Measurements from ENCODE around the gene LNX1. TPM values are rescaled to one million over a fixed set of nuclear protein-coding genes. Genes with fewer than 3 reads are reported as not detected.
"Not testable (repeated sequence)": the region's sequence is repeated elsewhere in the genome, so short reads cannot be mapped to it uniquely, and the experiment has no call there.

The LNX1 gene
- total RNA-seq, 1 experiment from 2014 or later = 10.1 TPM

DNA sequence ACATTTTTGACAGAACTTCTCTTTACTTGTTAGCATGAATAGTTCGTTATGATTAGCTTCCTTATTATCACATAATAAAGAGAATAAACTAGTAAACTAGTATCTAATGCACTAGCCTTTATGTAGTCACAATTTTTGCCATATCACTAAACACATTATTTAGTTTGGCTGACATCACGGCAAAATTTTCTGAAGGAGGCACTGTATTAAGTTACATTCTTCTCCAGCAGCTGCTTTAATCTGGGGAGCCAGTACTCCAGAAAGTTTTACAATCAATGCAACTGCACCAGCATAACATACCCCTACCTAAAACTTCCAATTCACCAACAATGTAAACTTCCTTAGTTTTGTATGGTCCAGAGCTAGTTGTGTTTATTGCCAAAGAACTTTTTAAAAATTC is 126.0 kb downstream of the LNX1 start:
- no peak for DNase-seq (ENCODE audit: low spot score)

DNA sequence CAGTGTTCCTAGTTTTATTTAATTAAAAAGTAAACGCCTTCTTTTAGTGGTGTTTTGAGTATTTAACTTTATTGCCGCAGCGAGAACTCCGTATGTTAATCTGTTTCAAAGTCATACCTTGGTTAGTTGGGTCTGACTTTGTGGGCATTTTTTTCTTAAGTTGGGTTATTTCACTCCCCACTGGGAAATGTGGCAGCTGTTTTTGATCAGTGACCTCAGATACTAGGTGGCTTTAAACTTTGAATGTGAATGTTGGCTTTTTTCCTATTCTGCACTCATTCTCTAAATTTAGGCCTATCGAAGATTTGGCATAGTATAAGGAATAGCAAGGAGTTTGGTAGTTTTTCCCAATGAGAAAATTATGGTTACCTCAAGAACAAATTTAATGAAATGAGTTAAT is 127.9 kb downstream of the LNX1 start:
- DNase-seq (ENCODE audit: low spot score) = no peak

DNA sequence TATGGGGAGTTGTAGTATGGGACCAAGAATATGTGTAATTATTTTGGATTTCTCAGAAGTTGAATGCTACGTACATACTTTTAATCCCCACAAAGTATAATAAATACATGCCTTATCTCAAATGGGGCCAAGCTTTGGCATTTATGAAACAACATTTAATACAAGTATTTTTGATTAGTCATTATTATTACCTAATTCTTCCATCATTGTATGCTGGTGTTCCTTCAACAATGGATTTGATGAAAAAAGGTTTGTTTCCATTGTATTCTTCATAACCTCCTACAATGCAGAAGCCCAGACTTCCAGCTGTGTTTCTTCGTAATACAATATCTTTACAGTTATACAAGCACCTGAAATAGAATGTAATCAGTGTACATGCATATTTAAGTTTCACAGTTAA is 130.0 kb downstream of the LNX1 start:
- DNase-seq (ENCODE audit: low spot score) = no peak

DNA sequence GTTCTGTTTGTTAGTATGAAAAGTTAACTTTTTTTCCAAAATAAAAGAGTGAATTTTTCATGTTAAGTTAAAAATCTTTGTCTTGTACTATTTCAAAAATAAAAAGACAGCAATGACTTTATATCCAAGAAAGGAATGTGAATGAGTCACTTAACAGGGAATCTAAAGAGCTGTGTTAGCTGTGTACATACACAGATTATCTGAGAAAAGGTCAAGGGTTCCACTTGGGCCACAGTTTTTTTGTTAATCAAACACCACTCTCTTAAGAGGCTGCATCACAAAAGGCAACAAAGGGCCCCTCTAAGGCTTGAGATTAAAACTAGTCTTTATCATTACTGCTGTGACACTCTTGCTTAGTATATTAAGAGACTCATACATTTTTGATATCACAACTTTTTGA is 131.7 kb downstream of the LNX1 start:
- DNase-seq (ENCODE audit: low spot score) = peak; percentile 43

DNA sequence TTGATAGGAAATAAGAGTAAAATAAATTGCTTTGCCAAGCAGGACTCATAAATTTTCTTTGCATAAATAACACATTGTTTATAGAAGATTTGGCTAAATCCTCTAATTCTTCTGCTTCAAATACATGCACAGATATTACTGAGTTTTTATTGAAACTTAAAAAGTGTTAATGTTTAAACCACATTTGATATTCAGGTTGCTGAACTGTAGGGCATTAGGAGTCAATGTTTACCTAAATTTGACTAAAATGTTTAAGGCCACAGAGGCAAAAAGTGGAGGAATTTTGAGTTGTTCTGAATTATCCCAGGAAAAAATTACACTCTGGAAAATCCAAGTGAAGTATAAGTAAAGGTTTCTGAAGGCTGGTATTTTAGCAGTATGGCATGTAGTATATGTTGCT is 135.1 kb downstream of the LNX1 start:
- DNase-seq (ENCODE audit: low spot score) = no peak

DNA sequence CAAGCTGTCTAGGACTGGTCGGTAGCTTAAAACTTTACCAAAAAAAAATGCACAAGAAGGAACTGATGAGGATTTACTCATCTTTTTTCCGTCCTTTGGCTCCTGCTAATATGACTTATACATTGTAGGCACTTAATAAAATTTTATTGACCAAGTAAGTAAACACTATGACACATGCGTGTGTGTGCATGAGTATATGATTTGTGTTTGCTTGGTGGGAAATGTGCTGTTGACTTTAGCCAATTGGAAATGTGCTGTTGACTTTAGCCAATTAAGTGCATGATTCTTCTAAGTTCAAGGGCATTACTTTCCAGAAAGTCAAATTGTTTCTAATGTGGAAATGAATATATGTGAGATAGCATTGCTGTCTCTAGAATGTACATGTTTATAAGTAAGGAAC is 135.5 kb downstream of the LNX1 start:
- peak; percentile 27 for DNase-seq (ENCODE audit: low spot score)

DNA sequence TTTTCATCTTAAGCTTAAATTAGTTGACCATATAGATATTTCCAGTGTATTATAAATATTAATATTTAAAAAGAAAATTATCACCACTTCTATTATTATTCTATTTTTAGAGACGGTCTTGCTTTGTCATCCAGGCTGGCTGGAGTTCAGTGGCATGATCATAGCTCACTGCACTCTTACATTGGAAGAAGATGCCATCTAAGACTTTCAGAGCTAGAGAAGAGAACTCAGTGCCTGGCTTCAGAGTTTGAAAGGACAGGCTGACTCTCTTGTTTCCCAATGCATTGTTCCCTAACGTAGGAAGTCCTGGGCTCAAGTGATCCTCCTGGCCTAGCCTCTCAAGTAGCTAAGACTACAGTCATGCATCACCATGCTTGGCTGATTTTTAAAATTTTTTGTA is 137.9 kb downstream of the LNX1 start:
- no peak for DNase-seq (ENCODE audit: low spot score)

DNA sequence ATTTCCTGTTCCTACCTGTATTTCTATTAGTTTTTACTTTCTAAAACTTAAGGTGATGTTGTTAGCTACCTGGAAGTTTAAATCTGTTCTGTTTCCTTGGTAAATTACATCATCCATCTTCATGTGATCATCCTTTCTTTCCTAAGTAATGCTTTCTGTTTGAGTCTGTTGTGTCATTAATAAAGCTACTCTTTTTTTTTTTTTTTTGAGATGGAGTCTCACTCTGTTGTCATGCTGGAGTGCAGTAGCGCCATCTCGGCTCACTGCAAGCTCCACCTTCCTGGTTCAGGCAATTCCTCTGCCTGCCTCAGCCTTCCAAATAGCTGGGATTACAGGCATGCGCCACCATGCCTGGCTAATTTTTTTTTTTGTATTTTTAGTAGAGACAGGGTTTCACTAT is 140.5 kb downstream of the LNX1 start:
- no peak for DNase-seq (ENCODE audit: low spot score)

DNA sequence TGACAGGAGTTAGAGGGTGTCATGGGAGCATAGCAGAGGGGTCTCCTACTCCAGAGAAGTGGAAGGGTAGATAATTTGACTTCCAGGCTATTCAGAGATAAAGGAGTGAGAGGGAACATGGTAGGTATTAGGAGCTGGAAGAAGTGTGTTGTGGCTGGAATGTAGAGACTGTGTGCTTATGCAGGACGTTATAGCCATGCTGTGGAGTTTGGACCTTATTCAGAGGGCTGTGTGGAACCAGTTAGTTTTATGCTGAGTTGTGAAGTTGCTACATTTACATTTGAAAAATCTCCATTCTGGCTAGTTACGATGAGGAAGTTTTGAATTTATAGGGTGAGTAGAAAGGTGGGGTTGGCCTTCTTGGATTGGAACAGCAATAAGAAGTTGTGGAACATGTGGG is 146.3 kb downstream of the LNX1 start:
- no peak for DNase-seq (ENCODE audit: low spot score)

DNA sequence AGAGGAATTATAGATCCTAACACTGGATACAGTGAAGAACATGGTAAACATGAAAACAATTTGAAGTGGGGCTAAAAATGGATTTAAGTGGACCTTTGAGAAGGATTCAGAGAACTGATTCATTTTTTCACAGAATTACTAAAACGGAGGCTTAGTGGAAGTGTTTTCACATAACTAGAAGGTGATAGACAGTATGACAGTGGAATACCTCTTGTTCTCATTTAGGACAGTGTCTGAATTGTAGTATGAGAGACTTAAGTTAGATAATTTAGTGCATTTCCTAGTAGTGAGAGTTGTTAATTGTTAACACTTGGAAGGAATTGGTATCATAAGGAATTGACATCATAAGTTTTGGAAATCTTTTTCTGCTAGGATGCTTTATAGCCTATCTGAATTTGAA is 149.7 kb downstream of the LNX1 start:
- no peak for DNase-seq (ENCODE audit: low spot score)

DNA sequence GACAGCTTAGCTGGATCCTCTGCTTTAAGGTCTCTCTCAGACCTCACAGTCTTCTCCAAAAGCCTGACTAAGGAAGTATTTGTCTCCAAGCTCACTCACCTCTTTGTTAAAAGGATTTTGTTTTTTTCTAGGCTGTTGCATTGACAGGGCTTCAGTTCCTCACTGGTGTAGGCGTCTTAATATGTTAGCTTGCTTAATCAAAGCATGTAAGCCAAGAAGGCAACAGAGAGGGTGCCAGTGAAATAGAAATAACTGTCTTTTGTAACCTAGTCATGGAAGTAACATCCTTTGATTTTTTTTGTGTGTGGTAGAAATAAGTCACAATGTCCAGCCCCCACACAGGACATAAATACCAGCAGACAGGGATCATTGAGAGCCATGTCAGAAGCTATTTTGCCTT is 155.0 kb downstream of the LNX1 start:
- no peak for DNase-seq (ENCODE audit: low spot score)

DNA sequence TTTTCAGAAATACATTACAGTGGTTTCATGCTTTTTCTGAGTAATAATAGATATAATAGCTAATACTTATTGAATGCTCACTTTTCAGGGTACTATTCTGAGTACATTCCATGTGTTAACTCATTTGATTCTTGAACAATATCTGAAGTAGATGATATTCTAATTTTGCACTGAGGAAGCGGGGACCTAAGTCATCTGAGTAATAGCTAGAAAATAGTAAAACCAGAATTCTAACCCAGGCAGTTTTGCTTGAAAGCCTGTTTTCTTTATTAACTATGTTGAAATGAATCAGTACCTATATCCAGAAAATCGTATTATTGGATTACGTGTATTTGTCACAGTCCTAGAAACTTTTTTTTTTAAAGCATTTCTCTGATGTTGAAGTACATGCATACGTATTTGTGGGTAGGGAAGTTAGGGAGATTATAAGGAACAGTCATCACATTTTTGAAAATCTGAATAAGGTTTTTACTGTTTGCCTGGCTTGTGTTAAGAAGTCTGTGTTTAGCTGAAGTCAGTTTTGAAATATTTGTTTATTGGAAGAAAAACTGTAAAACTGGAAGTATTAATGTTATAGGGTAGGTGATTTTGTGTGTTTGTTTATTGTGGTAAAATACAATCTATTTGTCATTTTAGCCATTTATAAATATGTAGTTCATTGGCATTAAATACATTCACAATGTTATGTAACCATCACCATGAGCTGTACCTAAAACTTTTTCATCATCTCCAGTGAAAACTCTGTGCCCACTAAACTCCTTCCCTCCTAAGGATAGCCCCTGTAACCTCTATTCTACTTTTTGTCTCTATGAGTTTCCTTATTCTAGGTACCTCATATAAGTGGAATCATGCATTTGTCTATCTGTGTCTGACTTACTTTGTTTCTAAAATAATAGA is 158.5 kb downstream of the LNX1 start:
- no peak for DNase-seq (ENCODE audit: low spot score)

DNA sequence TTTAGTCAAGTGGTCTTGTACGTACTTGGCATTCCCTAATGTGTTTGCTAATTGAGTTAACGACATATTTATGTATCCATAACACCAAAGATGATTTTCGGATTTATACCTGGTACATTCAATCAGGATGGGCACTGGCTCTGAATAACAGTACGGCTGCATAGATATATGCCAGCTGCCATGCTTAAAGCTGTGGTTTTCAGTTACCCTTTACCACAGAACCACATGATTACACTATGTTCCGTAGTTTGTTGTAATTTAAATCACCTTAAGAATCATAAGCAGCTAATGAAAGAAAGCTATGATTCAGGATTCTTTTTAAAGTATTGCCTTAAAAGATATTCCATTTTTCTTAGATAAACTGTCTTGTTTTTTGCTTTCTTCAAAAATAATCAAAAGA is 160.2 kb downstream of the LNX1 start:
- DNase-seq (ENCODE audit: low spot score) = no peak

DNA sequence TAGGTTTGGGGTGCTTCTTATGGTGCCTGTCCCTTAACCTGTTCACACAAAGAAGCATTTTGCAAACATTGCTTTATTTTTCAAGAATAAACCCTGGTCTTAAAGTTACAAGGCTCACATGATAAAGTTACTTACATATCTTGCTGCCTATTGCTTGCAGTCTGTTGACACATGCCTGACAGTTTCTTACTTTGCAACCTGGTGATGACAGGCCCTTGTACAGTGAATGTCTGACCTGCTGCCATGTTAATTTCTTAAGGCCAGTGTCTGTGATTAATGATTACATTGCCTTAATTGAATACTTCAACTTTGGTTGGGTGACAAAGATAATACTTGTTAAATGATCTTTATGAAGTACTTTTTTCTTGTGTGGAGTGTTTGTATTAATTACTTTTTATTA is 163.9 kb downstream of the LNX1 start:
- no peak for DNase-seq (ENCODE audit: low spot score)

DNA sequence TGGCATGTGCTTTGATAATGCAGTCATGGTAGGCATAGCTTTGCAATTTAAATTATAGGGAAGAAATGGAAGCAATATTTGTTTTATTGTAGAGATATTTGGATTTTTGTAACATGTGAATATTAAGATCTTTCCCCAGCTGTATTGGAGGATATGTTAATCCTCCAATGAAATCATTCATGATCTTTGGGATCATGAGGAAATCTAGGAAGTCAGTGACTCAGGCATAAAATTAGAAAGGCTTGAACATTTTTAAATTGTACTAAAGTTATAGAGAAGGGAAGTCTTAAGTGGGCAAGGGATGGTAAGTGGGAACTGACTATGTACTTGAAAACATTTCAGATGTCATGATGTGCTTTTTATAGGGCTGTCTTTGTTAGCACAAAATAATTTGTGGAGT is 167.0 kb downstream of the LNX1 start:
- DNase-seq (ENCODE audit: low spot score) = no peak

DNA sequence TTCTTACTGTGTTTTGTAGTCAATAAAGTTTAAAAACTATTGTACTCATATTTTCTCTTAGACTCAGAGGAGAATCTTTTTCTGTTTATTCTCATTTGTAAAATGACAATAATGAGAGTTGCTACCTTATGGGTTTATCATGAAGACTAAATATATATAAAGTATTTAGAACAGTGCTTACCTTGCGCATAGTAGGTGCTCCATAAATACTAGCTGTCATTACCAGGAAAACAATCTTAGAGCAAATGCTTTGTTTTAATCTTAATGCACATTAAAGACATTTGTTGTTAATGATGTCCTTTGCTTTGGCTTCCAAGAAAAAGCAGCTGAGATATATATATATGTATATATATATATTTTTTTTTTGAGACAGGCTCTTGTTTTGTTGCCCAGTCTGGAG is 168.9 kb downstream of the LNX1 start:
- DNase-seq (ENCODE audit: low spot score) = no peak

DNA sequence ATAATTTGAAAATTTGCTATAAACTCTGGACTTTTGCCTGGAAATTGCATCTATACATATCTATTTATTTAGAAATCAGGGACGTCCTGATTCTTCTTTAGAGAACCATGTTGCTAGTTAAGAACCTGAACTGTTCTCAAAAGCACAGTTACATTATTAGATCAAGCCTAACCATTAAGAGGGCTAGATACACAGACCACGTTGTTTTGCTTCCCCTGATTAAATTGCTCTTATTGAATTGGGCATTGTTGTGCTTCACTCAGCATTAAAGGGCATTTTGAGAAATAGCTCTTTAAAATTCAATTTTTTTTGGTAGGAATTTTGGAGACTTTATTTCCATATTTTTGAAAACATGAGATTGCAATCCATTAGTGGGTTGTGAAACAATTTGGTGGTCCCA is 169.5 kb downstream of the LNX1 start:
- DNase-seq (ENCODE audit: low spot score) = no peak

DNA sequence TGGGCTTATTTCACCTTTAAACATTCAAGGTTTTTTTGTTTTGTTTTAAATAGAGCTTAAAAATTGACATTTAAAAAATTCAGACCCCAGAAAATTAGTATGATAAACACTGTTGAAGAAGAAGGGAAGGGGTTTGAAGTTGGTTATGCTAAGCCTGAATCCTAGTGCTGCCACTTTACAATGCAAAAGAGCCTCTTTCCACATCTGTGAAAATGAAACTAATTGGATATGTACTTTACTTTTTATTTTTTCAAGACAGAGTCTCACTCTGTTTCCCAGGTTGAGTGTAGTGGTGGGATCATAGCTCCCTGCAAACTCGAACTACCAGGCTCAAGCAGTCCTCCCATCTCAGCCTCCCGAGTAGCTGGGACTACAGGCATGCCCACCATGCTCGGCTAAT is 172.1 kb downstream of the LNX1 start:
- no peak for DNase-seq (ENCODE audit: low spot score)

DNA sequence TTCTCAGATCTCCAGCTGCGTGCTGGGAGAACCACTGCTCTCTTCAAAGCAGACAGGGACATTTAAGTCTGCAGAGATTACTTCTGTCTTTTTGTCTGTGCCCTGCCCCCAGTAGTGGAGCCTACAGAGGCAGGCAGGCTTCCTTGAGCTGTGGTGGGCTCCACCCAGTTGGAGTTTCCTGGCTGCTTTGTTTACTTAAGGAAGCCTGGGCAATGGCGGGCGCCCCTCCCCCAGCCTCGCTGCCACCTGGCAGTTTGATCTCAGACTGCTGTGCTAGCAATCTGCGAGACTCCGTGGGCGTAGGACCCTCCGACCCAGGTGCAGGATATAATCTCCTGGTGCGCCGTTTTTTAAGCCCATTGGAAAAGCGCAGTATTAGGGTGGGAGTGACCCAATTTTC is 181.8 kb downstream of the LNX1 start:
- DNase-seq (ENCODE audit: low spot score) = not testable (repeated sequence)

Other genes with a start within 250 kb of the LNX1 start
- gene SCFD2, start 225.4 kb downstream of the LNX1 start, total RNA-seq (2014; rRNA removed; shearing (Covaris generic)) = 32.7 and 33.1 TPM in 2 replicates
- gene FIP1L1, start 213.8 kb downstream of the LNX1 start, total RNA-seq (2014; rRNA removed; shearing (Covaris generic)) = 29.7 and 34.6 TPM in 2 replicates

Data from HT-29 (cell line).